GDM1 (cell line): ENCODE data around the gene CKS1B.
"Not testable (repeated sequence)": the region's sequence is repeated elsewhere in the genome, so short reads cannot be mapped to it uniquely, and the experiment has no call there.

Source experiments
- DNase-seq: peaks from one replicate; lab custom pipeline; 2025; lab: John Stamatoyannopoulos, UW

The CKS1B gene

DNA sequence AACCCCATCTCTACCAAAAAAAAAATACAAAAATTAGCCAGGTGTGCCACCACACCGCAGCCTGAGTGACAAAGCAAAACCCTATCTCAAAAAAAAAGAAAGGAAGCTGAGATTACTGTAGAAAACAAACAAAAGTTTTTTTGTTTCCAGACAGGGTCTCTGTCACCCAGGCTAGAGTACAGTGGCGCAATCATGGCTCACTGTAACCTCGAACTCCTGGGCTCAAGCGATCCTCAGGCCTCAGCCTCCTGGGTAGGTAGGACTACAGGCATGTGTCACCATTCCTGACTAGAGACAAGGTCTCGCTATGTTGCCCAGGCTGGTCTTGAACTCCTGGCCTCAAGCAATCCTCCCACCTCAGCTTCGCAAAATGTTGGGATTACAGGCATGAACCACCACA is 10.1 kb upstream of the CKS1B start:
- no peak for DNase-seq

DNA sequence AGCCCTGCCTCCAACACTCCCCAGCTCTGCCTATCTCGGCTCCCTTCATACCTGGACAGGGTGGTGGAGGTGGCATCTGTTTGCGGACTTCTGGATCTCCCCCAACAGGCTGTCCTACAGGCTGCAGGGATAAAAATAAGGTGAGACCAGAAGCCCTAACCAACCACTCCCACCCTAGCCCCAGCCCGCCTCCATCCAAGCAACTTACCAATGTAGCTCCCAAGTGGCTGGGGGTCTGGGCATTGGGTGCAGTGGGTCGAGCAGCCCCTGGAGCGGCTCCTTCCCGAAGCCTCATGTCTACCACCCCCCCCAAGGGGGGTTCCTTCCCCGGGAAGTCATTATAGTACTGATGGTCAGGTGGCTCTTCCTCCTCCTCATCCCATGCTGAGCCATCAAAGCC is 8.4 kb upstream of the CKS1B start:
- no peak for DNase-seq

DNA sequence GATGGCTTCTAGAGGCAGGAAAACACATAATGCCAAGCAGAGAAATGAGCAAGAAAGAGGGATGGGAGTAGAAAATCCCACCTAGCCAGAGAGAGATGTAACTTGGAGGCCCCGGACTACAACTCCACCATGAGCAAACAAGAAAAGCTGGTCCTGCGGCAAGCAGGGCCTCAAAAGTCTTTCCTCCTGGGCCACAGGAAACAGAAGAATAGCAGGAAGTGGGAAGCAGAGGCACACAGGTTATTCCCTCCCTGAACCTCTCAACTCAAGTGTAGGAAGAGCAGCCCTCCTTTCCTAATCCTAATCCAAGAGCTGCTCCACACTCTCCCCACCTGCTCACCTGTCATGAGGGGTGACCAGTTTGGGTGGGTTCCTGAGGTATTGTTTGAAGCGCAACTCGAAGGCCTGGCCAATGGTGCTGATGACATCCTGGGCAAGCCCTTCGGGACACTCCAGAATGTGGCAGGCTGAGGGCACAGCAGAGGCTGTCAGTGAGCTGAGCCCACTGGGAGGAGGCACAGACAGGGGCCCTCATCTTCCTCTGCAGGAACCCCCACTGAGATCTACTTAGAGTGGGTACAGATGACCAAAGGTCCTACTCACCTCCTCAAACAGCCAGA is 7.0 kb upstream of the CKS1B start:
- no peak for DNase-seq

DNA sequence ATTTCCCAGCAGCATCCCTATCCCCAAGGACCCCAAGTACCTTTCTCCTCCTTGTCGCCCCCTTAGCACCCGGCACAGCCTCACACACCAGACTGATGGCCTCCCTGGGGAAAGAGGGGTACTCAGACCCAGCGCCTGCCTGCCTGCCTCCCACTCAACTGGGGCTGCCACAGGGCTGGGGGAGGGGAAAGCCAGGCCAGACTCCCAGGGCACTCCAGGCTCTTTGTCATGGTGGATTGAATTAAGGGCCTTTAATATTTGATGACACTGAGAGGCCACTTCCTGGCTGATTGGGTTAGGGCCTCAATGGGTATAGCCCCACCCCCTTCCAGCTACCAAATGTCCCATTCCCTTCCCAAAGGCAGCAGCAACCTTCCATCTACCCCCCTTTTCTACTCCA is 5.8 kb upstream of the CKS1B start:
- no peak for DNase-seq

DNA sequence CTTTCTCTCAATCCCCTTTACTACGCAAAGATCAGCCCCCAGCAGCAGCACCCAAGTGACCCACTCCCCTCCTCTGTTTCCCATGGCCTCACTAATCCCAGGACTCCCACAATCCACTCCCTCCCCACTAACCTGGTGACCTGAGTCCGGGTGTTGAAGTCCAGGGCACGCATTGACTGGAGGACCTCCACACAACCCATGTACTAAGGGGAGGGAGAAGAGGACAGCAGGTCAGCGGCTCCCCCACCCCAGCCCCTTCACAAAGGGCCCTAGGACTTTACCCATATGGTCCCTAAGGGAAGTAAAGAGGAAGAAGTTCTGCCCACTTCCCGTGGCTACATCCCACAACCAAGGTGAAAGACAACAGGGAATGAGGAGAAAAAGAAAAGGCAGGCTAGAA is 5.2 kb upstream of the CKS1B start:
- DNase-seq: no peak

DNA sequence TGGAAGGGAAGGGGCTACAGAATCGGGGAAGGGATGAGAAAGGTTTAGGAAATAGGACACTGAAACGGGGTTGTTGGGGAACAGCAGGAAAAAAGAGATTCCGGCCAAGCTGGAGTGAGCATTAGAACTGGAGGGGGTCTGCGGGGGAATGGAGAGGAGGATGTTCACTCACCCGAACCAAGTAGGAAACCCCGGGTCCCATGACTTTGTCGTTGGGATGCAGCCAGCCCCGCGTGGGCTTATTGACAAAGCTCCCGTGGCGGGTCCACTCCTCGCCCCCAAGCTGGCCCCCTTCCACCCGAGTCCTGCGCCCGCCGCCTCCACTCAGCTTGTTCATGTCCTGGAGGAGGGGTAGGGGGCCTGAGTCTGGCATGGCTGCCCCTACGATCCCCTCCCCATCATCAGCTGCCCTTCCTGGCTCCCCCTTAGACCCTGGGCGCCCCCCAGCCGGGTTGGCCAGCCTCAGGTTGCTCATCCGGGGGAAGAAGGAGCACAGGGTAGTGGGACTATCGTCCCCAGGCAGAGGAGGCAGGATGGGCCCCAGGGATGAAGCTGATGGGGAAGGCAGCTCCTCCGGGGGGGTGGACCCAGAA is 4.5 kb upstream of the CKS1B start:
- DNase-seq: no peak

DNA sequence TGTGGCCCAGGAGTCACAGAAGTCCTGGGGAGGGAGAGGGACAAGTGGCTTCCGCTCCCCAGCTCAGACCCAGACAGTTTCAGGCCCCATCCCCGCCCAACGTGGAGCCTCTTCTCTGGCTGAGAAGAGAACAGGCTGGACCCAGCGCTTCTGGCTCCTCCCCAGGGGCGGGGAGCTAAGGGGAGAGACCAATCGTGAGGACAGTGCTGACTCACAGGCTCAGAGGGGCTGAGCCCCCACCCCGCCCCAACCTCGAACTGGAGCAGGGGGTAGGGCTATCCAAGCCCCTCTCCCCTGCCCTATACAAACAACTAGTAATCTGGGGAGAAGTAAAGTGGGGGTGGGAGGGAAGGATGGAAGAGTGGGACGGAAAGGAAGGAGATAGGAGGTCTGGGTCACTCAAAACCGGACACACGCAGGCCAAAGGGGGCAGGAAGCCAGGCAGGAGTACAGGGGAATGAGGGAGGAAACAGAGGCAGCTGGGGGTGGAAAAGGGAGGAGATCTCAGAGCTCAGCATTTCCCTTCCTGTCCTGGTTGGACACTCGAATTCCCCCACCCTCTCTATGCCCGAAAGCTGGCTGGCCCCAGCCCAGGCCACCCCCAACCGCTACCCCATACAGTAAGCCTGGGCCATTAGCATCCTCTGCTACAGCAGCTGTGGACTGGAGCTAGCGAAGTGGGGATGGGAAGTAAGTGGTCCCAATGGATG is 3.7 kb upstream of the CKS1B start, which contains the start of gene SHC1:
Gene SHC1 (minus strand): TSS at position 117 of the 710 bp plus-strand sequence. CDS start 221 bp downstream, outside the sequence.
- DNase-seq: peak; percentile 70

DNA sequence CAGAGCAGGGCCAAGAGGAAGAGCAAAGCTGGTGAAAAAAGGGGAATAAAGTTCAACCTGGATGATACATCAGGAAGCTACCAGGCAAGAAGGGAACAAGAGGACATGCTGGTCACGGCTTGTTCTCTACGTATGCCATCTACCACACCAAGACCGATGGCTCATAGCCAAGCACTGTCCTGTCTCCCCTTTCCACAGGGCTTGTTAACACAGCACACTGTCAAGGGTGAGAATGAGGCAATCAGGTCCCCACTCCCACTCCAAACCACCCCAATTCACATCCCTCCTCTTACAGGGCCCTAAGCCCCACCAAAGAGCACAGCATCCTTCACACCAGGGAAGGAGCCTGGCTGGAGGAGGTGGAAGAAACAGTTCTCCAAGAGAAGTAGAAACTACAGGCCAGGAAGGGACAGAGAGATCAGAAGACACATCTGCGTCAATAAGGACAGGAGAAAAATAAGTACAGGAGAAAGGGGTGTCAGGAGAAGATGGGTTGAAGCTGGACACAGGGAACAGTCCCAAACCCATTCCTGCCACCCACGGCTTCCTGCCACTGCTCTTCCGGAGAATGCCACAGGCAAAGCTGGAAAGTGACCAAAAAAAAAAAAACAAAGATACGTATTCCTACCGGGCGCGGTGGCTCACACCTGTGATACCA is 3.0 kb upstream of the CKS1B start:
- no peak for DNase-seq

DNA sequence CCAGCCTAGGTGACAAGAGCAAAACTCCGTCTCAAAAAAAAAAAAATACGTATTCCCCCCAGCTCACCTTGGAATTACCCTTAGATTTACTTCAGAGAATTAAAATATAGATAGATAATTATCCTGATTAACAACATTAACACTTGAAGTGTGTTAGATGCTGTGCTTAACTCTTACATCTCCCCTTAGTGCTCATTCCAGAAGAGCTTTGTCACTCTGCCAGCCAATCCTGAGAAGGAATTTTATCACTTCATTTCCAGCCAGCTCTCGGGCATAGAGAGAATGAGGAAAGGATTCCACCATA is 2.3 kb upstream of the CKS1B start:
- no peak for DNase-seq

DNA sequence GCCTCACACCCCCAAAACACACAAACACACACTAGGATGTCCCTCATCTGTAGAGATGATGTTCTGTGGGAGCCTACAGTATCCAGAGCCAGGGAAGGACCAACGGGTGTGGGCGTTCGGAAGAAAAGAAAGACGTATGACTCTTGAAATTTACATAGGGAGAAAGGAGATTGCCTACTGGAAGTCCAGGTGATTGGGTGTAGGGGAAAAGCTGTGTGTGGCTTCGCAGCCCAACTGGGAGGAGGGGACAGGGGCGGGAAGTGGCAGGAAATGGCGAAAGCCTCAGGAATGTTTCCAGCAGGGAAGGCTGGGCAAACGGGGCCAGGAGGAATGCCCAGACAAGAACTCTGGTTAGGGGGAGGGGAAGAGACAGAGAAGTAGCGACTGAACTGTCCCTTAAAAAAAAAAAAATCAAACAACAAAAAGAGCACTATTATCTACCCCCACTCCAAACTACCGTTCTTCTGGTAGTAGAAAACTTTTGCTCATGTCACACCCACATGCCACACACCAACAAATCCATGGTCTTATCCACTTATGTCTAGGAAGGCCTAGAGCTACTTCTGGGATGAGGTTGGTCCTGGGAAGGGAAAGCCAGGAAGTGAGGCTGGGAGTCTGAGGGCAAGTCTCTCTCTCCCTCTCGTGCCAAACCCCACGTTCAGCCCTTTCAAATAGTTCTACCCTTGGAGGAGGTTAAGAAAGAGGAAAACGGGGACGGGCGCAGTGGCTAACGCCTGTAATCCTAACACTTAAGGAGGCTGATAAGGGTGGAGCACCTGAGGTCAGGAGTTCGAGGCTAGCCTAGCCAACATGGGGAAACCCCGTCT is 1.8 kb upstream of the CKS1B start:
- DNase-seq: no peak

DNA sequence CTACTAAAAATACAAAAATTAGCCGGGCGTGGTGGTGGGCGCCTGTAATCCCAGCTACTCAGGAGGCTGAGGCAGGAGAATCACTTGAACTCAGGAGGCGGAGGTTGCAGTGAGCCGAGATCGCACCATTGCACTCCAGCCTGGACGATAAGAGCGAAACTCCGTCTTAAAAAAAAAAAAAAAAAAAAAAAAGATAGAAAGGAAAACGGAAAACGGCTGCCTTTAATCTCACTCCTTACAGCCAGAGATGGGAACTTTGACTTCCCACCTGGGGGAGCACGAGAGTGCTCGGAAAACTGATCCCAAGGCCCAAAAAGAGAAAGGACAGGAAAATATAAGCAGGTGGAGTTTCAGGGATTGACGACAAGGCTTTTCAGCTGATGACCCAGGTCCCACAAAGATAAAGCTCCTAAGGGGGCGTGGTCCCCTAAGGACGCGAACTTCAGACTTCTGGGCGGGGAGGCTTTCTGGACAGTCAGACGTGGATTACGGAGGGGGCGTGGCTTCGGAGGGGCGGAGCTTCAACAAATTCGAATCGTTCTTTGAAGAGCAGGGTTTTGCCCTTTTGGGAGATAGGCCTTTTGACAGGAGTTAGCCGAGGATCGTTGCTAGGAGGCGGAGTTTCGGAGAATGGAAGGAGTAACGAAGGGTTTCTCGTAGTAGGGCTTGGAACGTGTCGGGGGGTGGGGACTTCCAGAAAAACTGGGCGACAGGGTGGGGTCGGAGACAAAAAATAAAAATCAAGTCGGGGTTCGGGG is 958 bp upstream of the CKS1B start:
- peak; percentile 81 for DNase-seq

DNA sequence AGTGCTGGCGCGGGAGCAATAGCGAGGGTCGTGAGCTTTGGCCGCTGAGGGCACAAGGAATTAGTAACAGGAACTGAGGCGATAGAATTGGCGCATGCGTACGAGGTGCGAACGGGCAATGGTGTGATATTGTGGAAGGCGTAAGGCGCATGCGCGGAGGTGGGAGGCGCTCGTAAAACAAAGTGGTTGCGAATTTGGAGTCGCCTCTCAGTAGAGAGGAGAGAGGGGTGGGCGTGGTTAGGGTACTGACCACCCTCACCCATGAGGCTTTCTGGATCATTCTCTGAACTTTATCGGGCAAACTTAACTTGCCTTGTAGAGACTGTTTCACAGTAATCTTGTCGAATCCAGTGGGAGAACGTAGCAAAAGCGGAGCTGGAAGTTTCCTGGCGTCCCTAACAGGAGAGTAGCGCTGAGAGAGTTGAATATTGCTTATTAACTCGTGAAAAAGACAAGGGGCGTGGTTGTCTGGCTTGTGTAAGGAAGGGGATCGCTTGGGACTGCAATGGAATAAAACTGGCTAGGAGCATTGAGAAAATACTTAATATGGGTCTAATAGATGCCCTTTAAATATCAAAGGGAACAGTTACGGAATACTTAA is 427 bp downstream of the CKS1B start:
- peak; percentile 93 for DNase-seq

DNA sequence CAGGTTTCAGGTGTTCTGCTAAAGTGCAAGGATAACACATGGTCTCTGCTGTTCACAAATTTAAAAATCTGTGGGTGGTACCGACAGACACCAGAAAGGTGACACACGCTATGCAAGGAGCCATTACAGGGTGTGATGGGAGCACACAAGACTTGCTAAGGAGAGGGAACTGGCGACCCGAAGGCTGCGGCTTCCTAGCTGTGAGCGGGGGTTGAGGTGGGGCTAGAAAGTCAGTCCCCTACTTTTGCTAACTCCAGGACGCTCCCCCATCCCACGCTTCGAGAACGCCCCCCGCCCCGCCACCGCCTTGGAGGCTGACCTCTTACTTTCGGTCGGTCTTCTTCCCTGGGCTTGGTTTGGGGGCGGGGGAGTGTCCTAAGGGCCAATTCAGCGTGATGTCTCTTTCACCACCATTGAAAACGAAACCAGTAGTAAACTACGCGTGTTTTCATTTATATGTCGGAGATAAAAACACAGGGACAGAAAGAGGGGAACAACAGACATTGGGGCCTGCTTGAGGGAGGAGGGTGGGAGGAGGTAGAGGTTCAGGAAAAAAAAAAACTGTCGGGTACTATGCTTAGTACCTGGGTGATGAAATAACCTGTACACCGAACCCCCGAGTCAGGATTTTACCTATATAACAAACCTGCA is 1.1 kb downstream of the CKS1B start:
- no peak for DNase-seq

DNA sequence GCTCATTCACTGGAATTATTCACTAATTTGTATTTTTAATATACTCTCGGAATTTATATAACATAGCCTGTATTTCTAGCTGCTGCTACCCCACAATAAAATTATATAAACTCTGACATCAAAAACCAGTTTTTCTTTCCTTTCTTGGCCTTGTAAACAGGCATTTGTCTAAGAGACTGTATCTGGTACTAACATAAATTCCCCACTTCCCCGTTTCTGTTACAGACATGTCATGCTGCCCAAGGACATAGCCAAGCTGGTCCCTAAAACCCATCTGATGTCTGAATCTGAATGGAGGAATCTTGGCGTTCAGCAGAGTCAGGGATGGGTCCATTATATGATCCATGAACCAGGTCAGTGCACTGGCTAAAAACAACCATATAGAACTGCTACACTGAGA is 3.3 kb downstream of the CKS1B start:
- DNase-seq: not testable (repeated sequence)

DNA sequence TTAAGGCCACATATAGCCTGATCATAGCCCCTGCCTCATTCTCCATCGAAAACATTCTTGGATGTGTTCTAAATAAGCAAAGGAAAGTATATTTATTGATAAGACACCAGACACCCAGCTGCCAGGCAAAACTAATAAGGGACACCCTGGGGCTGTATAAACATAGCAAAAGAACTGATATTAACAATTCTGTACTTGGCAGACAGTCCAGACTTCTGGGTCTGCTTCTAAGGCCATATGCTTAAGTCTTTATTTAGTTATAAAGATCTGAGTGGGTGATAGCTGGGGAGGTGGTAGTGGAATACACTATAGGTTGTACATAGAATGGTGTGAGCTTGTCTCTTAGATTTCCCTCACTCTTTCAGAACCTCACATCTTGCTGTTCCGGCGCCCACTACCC is 3.9 kb downstream of the CKS1B start:
- no peak for DNase-seq

DNA sequence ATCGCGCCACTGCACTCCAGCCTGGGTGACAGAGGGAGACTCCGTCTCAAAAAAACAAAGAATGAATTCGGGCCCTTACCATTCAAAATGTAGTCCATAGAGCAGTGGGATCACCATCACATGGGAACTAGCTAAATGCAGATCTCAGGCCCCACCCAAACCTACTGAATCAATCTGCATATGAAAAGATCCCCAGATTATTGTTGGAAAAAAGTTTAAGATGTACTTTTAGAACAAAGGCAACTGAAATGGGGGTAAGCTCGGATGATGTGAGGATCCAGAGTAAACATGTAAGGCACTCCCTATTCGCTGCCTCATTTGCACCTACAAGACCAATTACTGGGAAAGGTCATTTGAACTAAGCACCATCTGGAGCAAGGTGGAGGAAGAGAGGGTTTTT is 7.9 kb downstream of the CKS1B start:
- no peak for DNase-seq

DNA sequence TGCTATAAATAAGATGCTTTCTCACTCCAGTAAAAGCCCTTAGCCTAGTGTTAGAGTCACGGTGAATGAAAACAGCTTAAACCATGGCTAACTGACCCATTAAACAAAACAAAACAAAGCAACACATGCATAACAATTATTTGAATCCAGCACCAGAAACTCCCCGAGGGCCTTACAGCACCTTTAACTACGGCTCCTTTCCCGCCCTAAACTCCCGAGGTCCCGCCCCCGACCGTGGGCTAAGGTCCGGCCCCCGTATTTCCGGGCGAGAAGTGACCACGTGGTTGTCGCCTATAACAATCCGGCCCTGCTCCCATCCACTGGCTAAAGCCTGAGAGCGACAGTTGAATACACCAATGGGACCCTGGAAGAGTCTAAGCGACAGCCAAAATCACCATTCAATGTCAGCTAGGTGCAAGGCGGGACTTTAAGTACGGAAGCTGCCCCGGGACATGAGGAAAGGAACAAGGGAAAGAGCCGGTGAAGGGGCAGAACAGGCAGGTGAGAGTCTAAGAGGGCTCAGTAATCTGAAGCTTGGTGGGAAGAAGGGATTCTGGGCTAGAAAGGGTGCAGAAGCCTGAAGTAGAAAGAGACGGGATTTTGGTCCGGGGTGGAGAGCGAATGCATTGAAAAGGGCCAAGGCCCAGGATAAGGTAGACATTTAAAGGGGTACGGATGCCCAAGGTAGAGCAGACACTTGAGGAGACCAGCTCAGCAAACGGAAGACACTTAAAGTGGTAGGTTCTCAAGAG is 8.6 kb downstream of the CKS1B start, which contains the start of gene FLAD1:
Gene FLAD1 (plus strand): TSS at position 448 of the 752 bp plus-strand sequence. CDS start 351 bp downstream, outside the sequence.
- peak; percentile 98 for DNase-seq

DNA sequence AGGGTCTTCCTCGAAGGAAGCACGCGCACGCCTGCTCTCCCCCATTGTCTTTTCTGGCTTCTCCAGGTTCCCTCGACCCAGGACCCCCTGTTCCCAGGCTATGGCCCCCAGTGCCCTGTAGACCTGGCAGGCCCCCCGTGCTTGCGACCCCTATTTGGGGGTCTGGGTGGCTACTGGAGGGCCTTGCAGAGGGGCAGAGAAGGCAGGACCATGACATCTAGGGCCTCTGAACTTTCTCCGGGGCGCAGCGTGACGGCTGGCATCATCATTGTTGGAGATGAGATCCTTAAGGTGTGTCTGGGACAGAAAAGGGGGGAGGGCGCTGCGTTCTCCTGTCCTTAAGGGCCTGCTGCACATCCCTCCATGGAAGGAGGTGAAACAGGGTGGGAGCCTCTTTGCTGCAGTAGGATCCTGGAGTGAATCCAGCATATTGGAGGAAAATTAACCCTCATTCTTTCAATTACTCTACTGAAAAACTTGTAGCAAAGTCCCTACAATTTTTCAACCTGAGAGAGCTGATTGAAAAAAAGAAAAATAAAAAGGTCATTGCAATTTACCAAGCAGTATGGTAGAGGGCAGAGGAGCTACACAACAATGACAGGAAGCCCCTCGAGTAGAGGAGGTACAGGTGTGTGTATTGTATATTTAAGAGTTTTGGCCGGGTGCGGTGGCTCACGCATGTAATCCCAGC is 9.4 kb downstream of the CKS1B start:
- DNase-seq: no peak

DNA sequence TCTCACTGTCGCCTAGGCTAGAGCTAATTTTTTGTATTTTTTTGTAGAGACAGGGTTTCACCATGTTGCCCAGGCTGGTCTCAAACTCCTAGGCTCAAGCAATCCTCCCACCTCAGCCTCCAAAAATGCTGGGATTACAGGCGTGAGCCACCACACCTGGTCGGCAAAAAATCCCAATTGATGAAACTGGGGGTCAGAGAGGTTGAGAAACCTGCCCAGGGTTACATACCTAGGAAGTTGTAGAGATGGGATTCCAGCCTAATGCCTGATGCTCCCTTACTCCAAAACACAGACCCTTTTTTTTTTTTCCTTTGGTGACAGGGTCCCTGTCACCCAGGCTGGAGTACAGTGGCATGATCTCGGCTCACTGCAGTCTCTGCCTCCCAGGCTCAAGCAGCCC is 12.3 kb downstream of the CKS1B start:
- DNase-seq: not testable (repeated sequence)
